GM18517 (cell line): Measurements from ENCODE around the gene CCBE1.

Experiments used
- ATAC-seq: cut with Tn5 transposase; IDR thresholded peaks from one replicate; pipeline ENCODE4 v1.9.1; 2021; ENCODE audit warnings: mild to moderate bottlenecking, moderate library complexity; ENCODE audit not compliant: unreplicated experiment

Gene CCBE1

DNA sequence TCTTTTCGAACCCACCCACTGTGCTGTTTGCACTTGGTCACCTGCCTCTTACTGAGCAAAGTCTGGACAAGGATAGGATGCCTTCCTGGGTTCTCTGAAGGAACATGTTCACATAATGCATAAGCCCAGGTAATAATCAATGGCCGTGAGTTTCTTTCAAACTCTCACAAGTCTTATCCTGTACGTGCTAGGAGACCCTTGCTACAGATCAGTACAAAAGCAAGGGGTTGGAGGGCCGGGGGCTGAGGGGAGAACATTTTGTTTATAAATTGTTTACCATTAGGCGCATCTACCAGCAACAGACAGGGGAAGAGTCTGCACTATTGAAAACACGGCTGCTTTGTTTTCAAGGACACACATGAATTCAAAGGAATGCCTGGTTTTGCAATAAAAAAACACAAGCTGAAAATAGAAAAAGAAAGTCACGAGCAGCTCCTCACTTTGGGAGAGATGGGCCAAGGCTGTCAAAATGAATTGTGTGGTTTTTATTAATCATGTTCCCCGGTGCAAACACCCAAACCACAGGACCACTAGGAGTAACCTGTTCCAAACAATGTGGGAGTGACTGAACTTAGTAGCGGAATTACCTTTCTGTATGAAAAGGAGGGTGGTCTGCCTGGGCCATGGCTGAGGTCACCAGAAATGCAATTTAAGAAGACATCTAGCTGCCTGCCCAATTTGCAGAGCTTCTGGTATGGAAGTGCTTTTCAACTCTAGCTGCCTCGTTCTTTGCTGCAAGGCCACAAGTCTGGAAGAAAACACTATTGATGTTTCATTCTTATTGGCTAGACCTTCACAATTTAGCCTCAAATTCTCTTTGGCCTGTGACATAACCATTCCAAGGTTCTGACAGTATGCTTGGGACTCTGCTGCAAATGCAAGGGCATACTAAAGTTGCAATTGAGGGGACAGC lies 73.5 kb downstream of the CCBE1 start:
- no peak for ATAC-seq

DNA sequence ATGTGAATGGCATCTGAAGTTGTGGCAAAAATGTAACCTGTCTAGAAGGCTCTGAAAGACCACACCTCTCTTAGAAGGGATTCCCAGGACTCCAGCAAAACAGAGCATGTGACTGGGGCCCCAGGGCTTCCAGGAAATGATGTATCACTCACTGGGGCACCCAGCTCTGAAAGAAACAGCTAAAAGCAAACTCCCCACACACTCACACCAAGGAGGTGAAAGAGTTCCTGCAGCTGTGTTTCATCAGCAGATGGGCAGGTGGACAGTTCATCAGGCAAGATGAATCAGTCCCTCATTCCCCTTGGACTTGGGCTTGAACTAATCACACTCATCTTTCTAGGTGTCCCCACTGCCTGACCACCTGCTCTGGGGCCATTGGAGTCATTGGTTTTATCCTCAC lies 76.2 kb downstream of the CCBE1 start:
- no peak for ATAC-seq

DNA sequence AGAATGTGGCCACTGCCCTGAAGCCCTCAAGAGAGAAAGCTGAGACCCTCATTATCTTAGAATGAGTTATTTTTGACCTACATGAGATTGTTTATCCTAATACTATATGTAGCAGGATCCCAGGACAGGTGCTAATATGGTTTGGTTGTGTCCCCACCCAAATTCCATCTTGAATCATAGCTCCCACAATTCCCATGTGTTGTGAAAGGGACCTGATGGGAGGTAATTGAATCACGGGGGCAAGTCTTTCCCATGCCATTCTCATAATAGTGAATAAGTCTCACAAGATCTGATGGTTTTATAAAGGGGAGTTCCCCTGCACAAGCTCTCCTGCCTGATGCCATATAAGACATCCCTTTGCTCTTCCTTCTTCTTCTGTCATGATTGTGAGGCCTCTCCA lies 76.8 kb downstream of the CCBE1 start:
- ATAC-seq: no peak

DNA sequence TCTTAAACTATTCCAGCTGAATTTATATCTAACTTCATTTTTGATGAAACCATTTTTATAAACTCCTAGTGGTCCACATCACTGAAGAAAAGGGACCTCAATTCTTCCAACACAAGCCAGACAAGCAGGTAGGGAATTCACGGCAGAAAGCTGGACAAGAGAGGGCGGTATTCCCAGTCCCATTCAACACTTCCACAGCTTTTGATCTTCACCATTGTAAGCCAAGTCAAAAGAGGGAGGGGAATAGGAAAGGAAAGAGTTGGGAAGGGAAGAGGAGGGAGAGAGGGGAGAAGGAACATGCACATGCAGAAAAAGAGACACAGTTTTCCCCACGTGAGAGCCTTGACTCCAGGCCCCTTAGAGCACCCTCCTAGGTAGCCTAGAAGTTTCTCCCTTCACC lies 77.4 kb downstream of the CCBE1 start:
- no peak for ATAC-seq

DNA sequence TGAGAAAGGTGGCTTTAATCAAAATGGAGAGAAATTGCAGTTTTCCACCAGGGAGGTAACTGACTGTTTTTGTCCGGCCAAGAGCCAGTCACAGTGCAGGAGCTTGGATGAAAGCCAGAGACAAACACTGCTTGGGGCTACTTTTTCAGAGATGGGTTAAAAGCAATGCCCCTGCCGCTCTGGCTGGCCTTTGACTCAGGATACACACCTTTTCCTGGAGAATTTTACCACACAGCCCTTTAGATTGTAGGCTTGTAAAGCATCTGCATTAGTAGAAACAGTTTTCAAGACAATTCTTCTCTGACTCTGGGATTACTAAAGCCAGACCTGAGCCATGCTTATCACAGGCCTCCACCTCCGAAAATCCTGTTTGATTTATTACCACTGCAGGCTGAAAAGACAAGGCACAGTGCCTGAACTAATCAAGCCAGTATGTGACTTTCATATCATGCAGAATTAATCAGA lies 79.7 kb downstream of the CCBE1 start:
- no peak for ATAC-seq

DNA sequence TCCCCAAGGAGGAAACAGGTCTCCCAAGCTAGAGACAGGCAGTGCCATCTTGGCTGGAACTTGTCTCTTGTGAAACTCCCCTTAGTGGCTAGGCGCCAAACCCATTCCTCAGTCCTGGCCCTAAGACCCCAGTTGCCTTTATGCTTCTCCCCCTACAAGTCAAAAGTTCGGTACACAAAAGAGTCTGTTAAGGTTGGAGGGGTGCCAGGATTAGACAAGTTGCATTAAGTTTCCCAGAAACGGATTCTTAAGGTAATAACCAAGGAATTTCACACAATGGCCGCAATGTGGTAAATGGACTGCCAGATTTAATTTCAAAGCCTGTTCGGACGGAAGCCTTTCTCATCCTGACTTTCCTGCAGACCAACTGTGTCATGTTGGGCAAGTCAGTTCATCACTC lies 80.7 kb downstream of the CCBE1 start:
- ATAC-seq: no peak

DNA sequence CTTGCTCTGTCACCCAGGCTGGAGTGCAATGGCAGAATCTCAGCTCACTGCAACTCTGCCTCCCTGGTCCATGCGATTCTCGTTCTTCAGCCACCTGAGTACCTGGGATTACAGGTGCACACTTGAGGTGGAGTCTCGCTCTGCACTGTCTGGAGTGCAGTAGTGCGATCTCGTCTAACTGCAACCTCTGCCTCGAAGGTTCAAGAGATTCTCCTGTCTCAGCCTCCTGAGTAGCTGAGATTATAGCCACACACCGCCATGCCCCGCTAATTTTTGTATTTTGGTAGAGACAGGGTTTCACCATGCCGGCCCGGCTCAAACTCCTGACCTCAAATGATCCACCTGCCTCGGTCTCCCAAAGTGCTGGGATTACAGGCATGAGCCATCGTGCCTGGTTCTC lies 83.3 kb downstream of the CCBE1 start:
- ATAC-seq: no peak

DNA sequence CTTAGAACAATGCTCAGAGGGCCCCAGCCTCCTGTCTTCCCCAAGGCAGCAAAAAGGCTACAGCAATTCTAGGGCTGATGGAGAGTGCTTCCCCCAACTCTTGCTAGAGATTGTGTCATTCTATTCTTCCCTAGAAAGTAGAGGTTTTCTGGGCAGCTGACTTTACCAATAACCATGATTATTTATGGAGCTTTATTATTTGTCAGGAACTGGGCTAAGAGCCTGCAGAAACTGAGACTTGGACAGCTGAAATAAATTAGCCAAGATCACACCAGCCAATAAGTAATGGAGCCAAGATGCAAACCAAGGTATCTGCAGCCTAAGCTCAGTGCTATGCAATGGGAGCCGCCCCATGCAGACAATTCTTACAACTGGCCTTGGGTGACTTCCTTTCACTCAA lies 84.8 kb downstream of the CCBE1 start:
- ATAC-seq: no peak

DNA sequence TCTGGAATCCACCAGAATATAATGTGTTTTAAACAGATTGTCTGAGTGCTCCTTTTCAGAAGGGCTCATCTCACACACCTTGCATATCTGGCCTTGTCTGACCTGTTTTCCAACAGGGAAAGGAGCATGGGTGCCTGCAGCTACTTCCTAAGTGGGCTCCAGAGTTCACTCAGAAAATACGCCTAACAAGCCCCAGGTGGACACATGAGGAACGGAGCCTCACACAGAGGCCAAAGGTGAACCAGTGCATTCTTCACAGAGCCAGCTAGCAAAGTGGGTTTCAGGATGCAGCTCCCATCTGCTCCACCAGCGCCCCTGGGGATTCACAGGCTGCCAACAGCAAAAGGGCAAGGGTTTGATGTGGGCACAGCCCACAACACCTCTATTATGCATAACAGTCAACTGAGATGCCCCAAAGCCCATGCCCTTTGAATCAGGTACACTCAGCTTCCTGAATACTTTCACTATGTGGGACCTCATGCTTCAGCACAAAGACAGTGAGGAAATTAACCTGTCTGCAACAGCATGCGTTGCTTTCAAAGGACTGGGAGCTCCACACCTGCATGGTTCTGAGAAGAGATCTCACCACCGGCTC lies 86.6 kb downstream of the CCBE1 start:
- no peak for ATAC-seq

DNA sequence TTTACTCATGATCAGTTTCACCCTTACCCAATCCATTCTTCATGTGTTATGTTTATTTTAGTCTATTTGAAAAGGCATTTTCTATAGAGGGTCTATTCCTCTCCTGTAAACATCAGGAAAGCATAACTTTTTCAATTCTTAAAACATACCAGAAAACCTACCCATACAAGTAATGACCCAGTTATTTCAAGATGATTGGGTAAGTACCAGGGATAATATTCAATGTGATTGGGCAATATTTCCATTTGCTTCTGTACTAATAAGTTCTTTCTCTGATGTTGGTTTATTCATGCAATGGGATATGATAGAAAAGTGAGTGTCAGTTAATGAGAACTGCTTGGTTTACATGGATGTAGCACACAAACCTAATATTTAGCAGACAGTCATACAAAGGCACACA lies 87.6 kb downstream of the CCBE1 start:
- ATAC-seq: no peak

DNA sequence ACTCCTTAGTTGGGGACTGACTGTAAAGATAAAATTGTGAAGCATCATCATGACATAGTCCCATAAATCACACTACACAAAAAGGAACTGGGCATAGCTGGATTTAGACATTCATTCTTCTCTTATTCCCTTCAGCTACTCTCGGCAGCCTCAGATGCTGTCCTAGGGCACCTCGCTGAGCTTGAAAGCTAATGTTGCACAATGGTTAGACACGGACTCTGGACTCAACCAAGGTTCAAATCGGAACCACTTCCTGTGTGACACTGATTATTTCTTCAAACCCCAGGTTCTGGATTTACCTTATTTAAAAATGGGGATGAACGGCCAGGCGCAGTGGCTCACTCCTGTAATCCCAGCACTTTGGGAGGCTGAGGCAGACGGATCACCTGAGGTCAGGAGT lies 89.8 kb downstream of the CCBE1 start:
- no peak for ATAC-seq

DNA sequence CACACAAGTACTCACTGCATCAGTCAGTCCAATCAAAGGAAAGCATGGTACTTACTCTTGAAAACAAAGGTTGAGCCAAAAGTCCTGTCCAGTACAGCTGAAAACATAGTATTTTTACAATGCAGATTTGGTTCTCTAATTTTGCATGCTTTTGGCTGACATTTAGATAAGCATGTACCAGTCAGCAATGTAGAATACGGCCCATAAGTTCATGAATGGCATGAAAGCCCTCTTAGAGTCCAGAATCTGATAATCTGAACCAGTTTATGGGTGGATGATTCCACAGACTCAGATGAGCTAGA lies 90.2 kb downstream of the CCBE1 start:
- ATAC-seq: no peak

DNA sequence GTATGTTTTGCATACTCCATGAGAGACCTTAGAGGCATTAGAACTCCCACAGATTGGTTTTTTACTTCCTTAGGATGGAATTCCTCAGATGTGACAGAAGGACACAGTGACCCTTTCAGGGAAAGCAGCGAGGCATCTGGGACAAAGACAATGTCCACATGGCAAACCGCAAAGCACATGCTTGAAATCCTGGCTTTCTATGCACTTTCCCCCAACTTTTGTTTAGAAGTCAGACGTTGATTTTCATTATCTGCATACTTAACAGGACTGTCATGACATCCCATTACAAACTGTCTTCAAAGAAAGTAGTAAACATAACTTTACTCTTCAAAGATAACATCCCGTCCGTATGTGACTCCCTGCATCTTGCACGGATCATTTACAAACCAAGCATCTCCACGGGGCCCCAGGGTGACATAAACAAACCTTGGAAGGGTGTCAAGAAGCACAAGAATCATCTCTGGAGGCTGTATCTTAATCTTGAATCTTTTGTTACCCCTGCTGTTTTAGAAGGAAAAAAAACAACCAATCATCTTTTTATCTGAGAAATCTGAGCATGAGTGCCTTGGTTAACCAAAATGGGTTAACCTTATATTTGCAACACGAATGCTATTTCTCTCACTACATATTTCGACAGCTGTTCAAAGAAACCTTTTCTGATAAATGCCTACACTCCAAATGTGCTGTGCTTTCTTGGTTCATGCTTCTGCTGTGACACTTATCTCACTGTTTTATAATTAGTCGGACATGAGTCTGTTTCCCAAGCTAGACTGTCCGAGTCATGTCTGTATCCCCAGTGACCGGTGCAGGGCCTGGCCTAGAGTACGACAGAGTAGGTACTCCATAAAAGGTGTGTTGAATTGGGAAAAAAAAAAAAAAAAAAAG lies 90.8 kb downstream of the CCBE1 start:
- no peak for ATAC-seq

DNA sequence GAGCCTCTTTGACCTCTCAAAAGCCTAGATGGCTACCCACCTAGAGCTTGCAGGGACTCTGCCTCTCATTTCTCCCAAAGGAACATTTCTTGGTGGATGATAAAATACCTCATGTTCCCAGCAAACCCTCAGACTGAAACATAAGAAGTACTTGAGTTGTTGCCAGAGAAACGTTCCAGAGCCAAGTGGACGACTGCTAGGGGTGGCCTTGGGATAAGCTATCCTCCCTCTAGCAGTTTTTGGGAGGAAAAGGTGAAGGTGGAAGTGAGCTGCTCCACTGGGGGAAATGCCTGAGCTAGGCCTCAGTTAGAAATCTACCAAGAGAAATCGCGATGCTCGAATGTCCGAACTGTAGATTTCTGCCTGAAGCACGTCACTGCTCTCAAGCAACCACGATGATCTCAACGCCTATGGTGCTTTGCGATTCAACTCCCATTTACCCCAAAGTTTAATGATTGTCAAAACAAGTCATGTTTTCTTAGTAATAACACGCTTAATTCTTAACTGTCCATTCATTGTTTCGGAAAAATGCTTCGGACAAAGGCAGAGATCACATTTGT lies 91.5 kb downstream of the CCBE1 start:
- no peak for ATAC-seq

DNA sequence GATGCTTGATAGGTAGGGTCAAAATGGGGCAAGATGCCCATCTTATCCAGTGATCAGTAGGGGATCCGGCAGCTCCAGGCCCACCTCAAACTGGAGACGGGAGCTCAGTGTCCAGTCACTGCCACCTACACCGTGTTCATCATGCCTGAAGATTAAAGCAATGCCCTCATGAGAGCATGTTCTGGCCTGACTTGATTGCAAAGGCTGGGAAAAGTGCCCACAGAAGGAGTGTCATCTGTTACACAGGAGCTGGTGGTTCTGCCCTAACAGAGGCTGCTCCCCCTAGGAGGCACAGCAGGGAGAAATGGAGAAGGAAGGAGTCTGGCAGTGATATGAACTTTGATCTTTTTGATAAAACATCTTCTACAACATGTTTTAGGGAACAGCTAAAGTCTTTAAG lies 92.3 kb downstream of the CCBE1 start:
- ATAC-seq: no peak

DNA sequence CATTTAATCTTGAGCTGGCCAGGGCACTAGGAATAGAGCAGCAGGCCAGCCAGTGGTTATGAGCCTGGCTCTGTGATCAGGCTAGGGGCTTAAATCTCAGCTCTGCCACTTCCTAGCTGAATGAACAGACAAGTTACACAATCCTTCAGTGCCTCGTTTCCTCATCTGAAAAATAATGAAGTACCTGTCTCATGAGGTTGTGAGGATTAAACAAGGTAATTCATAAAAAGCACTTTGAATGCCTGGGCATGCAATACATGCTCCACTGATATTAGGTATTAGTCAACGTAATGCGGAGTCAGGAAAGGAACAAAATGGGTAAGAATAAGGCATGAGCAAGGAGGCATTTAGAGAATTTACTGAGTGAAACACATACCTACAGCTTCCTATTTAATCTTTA lies 100.2 kb downstream of the CCBE1 start:
- no peak for ATAC-seq

DNA sequence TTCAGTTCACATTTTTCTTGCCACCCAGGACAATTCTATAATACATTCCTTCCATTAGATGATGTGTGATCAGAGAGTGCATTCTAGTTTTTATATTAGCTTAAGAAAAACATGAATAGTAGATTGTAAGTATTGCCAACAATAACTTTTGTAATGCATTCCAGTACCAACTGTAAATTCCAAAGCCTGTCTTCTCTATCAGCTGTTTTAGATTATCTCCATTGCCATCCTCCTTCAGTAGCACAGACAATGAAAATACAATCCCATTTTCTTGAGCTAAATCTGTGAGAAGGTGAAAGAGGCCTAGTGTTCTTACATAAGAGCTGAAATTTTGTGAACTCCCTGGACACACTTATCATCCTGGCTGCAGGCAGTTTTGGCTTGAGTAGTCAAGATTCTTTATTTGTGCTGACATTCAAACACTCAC lies 103.9 kb downstream of the CCBE1 start:
- ATAC-seq: no peak

DNA sequence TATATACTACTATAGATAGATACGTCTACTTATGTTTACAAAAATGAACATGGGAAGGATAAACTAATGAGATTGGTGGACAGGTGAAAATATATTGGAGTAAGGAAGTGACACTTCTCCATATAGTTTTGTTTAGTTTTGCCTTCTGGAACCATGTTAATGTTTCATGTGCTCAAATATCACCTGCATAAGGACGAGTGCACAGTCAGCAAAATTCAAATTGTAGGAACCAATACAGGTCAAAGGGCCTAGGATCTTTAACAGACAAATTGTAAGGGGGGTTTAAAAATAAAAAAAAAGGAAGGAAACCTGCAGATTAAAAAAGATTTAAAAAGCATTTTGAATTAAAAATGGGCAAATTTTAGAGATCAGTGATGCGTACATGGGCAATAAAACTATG lies 104.6 kb downstream of the CCBE1 start:
- no peak for ATAC-seq

DNA sequence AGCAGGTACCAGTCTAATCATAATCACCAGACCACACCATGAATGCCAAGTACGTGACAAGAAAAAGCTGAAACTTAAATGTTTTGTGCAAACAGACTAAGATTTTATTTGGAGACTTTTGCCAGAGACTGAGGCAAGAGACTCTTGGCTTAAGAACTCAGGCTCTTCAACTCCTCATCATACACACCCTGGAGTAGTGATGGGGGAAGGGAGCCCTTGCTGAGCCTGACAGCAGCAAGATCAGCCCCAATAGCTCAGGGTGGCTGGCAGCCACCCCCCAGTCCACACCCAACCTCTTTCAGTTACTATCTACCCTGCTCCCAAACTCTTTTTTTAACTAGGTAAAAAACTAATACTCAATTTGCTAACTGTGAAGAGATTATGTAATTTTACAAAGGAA lies 114.8 kb downstream of the CCBE1 start:
- ATAC-seq: no peak

DNA sequence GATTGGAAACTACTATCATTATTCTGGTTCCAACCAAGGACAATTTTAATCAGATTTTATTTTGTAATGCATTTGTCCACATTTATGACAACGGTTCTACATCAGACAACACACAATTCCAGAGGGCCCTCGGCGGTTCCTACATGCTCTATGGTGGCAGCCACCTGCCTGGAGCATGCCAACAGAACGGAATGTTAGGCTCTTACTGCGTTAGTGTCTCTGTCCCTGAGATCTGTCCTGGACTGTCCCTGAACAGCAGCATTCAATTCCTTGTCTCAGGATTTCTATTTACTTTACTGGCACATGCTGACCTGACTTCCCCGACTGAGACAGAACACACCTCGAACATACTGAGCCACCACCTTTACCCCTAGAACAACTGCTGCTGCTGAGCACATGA lies 117.7 kb downstream of the CCBE1 start:
- ATAC-seq: no peak

DNA sequence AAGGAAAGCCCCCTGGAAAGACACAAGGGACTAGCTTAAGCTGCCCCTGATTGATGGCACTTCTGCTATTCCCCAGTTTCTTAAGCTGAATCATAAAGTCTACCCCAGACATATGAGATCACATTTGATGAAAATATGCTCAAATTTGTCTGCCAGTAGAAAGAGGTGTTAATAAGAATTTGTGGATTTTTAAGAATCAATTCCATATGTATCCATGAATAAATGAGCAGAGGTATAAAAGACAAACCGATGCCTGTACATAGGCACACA lies 119.9 kb downstream of the CCBE1 start:
- no peak for ATAC-seq
